ENCODE measurements around the gene TAF13. TPM values are rescaled to one million over a fixed set of nuclear protein-coding genes. Genes with fewer than 3 reads are reported as not detected.

TAF13 gene
- total and polyA plus RNA-seq, 9 of the 15 experiments (the other 6 are each of a cell fraction or from before 2014, with no cell fraction given): 14.9 to 77.2 (median 38.7) TPM

DNA sequence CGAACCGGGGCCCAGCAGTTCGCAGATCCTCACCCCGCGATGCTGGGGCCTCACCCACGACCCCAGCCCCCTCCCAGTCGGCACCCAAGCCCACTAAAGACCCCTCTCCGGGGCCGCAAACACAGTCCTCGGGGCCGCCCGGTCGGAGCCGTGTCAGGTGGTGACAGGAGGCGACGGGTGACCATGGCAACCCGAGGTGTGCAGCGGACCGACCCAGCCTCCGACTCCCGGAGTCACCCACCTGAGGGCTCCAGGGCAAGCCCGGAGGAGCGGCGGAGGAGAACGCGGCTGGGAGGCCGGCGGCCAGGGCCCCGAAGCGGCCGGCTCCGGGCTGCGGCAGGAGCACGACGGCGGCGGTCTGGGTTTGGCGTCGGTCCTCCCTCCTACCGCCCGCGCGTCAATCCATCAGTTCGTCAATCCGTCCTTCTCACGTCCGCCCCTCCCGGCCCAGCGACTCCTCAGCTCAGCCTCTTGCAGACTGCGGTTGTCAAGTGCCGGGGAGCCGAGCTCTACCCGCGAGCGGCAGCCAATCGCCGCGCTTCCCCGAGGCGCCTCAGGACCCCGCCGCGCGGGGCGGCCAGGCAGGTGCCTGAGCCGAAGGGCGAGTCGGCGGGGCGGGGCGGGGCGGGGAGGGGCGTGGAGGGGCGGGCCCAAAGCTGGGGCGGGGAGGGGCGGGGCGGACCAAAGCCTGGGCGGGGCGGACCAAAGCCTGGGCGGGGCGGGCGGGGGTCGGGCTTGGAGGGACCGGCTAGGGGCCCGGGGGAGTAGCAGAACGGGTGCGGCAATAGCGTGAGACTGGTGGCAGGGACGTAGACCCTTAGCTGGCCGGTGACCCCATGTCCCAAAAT lies 34.0 kb downstream of the TAF13 start, which contains the start of gene WDR47 (continued):
- TF ChIP-seq, protein P1, sequence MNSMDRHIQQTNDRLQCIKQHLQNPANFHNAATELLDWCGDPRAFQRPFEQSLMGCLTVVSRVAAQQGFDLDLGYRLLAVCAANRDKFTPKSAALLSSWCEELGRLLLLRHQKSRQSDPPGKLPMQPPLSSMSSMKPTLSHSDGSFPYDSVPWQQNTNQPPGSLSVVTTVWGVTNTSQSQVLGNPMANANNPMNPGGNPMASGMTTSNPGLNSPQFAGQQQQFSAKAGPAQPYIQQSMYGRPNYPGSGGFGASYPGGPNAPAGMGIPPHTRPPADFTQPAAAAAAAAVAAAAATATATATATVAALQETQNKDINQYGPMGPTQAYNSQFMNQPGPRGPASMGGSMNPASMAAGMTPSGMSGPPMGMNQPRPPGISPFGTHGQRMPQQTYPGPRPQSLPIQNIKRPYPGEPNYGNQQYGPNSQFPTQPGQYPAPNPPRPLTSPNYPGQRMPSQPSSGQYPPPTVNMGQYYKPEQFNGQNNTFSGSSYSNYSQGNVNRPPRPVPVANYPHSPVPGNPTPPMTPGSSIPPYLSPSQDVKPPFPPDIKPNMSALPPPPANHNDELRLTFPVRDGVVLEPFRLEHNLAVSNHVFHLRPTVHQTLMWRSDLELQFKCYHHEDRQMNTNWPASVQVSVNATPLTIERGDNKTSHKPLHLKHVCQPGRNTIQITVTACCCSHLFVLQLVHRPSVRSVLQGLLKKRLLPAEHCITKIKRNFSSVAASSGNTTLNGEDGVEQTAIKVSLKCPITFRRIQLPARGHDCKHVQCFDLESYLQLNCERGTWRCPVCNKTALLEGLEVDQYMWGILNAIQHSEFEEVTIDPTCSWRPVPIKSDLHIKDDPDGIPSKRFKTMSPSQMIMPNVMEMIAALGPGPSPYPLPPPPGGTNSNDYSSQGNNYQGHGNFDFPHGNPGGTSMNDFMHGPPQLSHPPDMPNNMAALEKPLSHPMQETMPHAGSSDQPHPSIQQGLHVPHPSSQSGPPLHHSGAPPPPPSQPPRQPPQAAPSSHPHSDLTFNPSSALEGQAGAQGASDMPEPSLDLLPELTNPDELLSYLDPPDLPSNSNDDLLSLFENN (IDR thresholded peaks at IDR 0.05; ENCODE audit: low read depth in 2 of 2, low read length in 2 of 2): peak; percentile 13 to 85; a peak in 3 of 4 replicates
- TF ChIP-seq RBBP5 (IDR thresholded peaks at IDR 0.05; ENCODE audit: borderline replicate concordance, insufficient read depth, low read length, poor library complexity, severe bottlenecking) (peak; percentile 100), ZNF282 (CRISPR knock-in tag; IDR thresholded peaks at IDR 0.05) (no peak), BRCA1 (IDR thresholded peaks at IDR 0.05) (no peak), BRCA1 (CRISPR knock-in tag; IDR thresholded peaks at IDR 0.05) (no peak), RFX7 (CRISPR knock-in tag; IDR thresholded peaks at IDR 0.05) (no peak), TAL1 (IDR thresholded peaks at IDR 0.05) (no peak), ZNF668 (CRISPR knock-in tag; IDR thresholded peaks at IDR 0.05) (no peak), KDM2B (CRISPR knock-in tag; IDR thresholded peaks at IDR 0.05) (no peak), HDAC2 (IDR thresholded peaks at IDR 0.05) (peak; percentile 11; the same call in 1 of the 2 replicates), ZNF583 (CRISPR knock-in tag; IDR thresholded peaks at IDR 0.05) (no peak), MYNN (IDR thresholded peaks at IDR 0.05) (no peak), MYNN (CRISPR knock-in tag; IDR thresholded peaks at IDR 0.05) (no peak), PURB (CRISPR knock-in tag; IDR thresholded peaks at IDR 0.05; ENCODE audit: low read depth) (no peak), RBM34 (IDR thresholded peaks at IDR 0.05; ENCODE audit: borderline replicate concordance, insufficient read depth, low read length) (no peak; the same call in 1 of the 2 replicates), MEF2D (tag; conservative IDR thresholded peaks at IDR 0.05; ENCODE audit: low read depth) (no peak), HMG20A (CRISPR knock-in tag; conservative IDR thresholded peaks at IDR 0.05) (no peak), GATAD2B (IDR thresholded peaks at IDR 0.05; ENCODE audit: borderline replicate concordance) (no peak)
- TF ChIP-seq, protein P2, sequence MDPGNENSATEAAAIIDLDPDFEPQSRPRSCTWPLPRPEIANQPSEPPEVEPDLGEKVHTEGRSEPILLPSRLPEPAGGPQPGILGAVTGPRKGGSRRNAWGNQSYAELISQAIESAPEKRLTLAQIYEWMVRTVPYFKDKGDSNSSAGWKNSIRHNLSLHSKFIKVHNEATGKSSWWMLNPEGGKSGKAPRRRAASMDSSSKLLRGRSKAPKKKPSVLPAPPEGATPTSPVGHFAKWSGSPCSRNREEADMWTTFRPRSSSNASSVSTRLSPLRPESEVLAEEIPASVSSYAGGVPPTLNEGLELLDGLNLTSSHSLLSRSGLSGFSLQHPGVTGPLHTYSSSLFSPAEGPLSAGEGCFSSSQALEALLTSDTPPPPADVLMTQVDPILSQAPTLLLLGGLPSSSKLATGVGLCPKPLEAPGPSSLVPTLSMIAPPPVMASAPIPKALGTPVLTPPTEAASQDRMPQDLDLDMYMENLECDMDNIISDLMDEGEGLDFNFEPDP (CRISPR knock-in tag; IDR thresholded peaks at IDR 0.05): no peak
- TF ChIP-seq, protein P3, sequence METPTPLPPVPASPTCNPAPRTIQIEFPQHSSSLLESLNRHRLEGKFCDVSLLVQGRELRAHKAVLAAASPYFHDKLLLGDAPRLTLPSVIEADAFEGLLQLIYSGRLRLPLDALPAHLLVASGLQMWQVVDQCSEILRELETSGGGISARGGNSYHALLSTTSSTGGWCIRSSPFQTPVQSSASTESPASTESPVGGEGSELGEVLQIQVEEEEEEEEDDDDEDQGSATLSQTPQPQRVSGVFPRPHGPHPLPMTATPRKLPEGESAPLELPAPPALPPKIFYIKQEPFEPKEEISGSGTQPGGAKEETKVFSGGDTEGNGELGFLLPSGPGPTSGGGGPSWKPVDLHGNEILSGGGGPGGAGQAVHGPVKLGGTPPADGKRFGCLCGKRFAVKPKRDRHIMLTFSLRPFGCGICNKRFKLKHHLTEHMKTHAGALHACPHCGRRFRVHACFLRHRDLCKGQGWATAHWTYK (CRISPR knock-in tag; IDR thresholded peaks at IDR 0.05): peak; percentile 68; the same call in 1 of the 2 replicates
- TF ChIP-seq, protein P4, sequence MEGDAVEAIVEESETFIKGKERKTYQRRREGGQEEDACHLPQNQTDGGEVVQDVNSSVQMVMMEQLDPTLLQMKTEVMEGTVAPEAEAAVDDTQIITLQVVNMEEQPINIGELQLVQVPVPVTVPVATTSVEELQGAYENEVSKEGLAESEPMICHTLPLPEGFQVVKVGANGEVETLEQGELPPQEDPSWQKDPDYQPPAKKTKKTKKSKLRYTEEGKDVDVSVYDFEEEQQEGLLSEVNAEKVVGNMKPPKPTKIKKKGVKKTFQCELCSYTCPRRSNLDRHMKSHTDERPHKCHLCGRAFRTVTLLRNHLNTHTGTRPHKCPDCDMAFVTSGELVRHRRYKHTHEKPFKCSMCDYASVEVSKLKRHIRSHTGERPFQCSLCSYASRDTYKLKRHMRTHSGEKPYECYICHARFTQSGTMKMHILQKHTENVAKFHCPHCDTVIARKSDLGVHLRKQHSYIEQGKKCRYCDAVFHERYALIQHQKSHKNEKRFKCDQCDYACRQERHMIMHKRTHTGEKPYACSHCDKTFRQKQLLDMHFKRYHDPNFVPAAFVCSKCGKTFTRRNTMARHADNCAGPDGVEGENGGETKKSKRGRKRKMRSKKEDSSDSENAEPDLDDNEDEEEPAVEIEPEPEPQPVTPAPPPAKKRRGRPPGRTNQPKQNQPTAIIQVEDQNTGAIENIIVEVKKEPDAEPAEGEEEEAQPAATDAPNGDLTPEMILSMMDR (IDR thresholded peaks at IDR 0.05 in 2 of 3, conservative IDR thresholded peaks at IDR 0.05 in 1 of 3; ENCODE audit: insufficient read depth in 2 of 3, low read depth in 1 of 3, low read length in 3 of 3): no peak
